OCI-LY7 (cell line): ENCODE results near the gene TUBGCP6. TPM values are rescaled to one million over a fixed set of nuclear protein-coding genes. Genes with fewer than 3 reads are reported as not detected.
A peak's percentile ranks its signal among the peaks of the same experiment; 100 is the strongest.

Source experiments
- BruUV-seq: library from RNA; stranded (reverse); fragments of 400-500 nt; replicated peaks from 2 replicates; lab custom pipeline; 2021; lab: Mats Ljungman, UMichigan
- CTCF ChIA-PET: fragments of 300-600 bp; sonication (Branson Sonifier 250); formaldehyde crosslinking; loops from one replicate; lab custom pipeline; 2022; ENCODE audit warnings: antibody characterized with exemption; ENCODE audit not compliant: unreplicated experiment; lab: Charles Lee
- POLR2A ChIA-PET: fragments of 300-600 bp; sonication (Branson Sonifier 250); formaldehyde crosslinking; loops from one replicate; lab custom pipeline; 2022; ENCODE audit warnings: antibody characterized with exemption; lab: Charles Lee
- DNase-seq: peaks from one replicate; pipeline ENCODE4 v3.0.0-alpha.2; 2015; ENCODE audit warnings: low spot score
- H2AFZ ChIP-seq: fragments of 200-600 bp; sonication (generic), shearing (Covaris generic); 2 replicates; pipeline ENCODE4 v1.6.1; 2014; ENCODE audit warnings: mild to moderate bottlenecking, antibody characterized with exemption, low read length, moderate library complexity
- H3K27ac ChIP-seq: fragments of 200-600 bp; sonication (generic); 2 replicates; pipeline ENCODE4 v1.5.1; 2014; ENCODE audit warnings: mixed run types, low read depth, mild to moderate bottlenecking, moderate library complexity, low read length, inconsistent platforms; ENCODE audit not compliant: poor library complexity, severe bottlenecking
- H3K36me3 ChIP-seq: fragments of 200-600 bp; sonication (generic); 2 replicates; pipeline ENCODE4 v1.6.1; 2014; ENCODE audit warnings: mild to moderate bottlenecking, antibody characterized with exemption, low read length, moderate library complexity, mixed read lengths; ENCODE audit not compliant: insufficient read depth
- H3K4me1 ChIP-seq: fragments of 200-600 bp; sonication (generic); 2 replicates; pipeline ENCODE4 v1.5.1; 2014; ENCODE audit warnings: mild to moderate bottlenecking, low read length; ENCODE audit not compliant: insufficient read depth, poor library complexity, severe bottlenecking
- H3K4me2 ChIP-seq: fragments of 200-600 bp; sonication (generic); 2 replicates; pipeline ENCODE4 v1.6.1; 2014; ENCODE audit warnings: mild to moderate bottlenecking, low read length
- H3K4me3 ChIP-seq: fragments of 200-600 bp; sonication (generic); 2 replicates; pipeline ENCODE4 v1.5.1; 2014; ENCODE audit warnings: mild to moderate bottlenecking, low read depth, low read length; ENCODE audit not compliant: poor library complexity, severe bottlenecking
- H3K79me2 ChIP-seq: fragments of 200-600 bp; sonication (generic); 2 replicates; pipeline ENCODE4 v1.6.1; 2016; ENCODE audit warnings: low read depth, mild to moderate bottlenecking, low read length, moderate library complexity, mixed read lengths; ENCODE audit not compliant: insufficient read depth
- H3K9me2 ChIP-seq: fragments of 200-600 bp; sonication (generic); 2 replicates; pipeline ENCODE4 v1.6.1; 2016; ENCODE audit warnings: mild to moderate bottlenecking, low read length, mixed read lengths; ENCODE audit not compliant: insufficient read depth
- H3K9me3 ChIP-seq: fragments of 200-600 bp; sonication (generic); 2 replicates; pipeline ENCODE4 v1.6.1; 2014; ENCODE audit warnings: mild to moderate bottlenecking, mixed run types, low read length, mixed read lengths
- H4K20me1 ChIP-seq: fragments of 200-600 bp; sonication (generic); 2 replicates; pipeline ENCODE4 v1.6.1; 2014; ENCODE audit warnings: mild to moderate bottlenecking, antibody characterized with exemption, low read length, moderate library complexity, mixed read lengths; ENCODE audit not compliant: insufficient read depth
- CTCF ChIP-seq: fragments of 200-600 bp; sonication (generic); conservative IDR thresholded peaks from 2 replicates; pipeline ENCODE4 v1.5.1; 2014; ENCODE audit warnings: mild to moderate bottlenecking, antibody characterized with exemption, low read length, moderate library complexity, mixed read lengths
- EZH2phosphoT487 ChIP-seq: fragments of 200-600 bp; sonication (generic); IDR thresholded peaks from 2 replicates; pipeline ENCODE4 v1.6.1; 2018; ENCODE audit warnings: low read depth, borderline replicate concordance, mild to moderate bottlenecking, mixed run types, antibody characterized with exemption, low read length, moderate library complexity, mixed read lengths
- intact Hi-C: fragments of 100-400 bp; cut with micrococcal nuclease; formaldehyde crosslinking; loops from one replicate; pipeline ENCODE4 v1.10.0; 2022; ENCODE audit not compliant: unreplicated experiment
- total RNA-seq, 2 experiments: library from RNA; depleted of rRNA in 1 of 2; stranded (reverse); fragments of >200 nt in 1 of 2; shearing (Covaris generic) in 1 of 2; gene quantifications; 2 replicates each; pipeline ENCODE4 v1.2.3, GENCODE V29; 2014 to 2022

Gene TUBGCP6
- total RNA-seq, 2 experiments from 2014 or later: 57.7 to 63.2 TPM

- ChIA-PET POLR2A (no interaction called here), CTCF (no interaction called here)
- Histone ChIP-seq H3K4me3 (peak within 1 kb of the TSS; percentile 47), H4K20me1 (no peaks in the 10 kb centered on the region), H3K9me2 (no peaks in the 10 kb centered on the region), H3K36me3 (no peaks in the 10 kb centered on the region), H3K9me3 (no peaks in the 10 kb centered on the region), H3K4me2 (no peak within 1 kb of the TSS), H2AFZ (no peak within 1 kb of the TSS), H3K27ac (no peak within 1 kb of the TSS), H3K4me1 (peaks cover 14% of the 10 kb centered on the region), H3K79me2 (no peaks in the 10 kb centered on the region)
- BruUV-seq: no TSS peak
- intact Hi-C loops: no loop called here
- TF ChIP-seq EZH2phosphoT487 (no peak), CTCF (no peak)
- no peak for DNase-seq
Measured at GRCh38 chr22:50170453-50171318, 74.1 kb downstream of the TUBGCP6 start, which contains the start of gene PANX2. Gene PANX2, plus strand, starts transcription at chr22:50170731. Its CDS starts 0 bp downstream, at chr22:50170731.

GRCh38 chr22:50169774-50170341 is 75.0 kb downstream of the TUBGCP6 start:
- Histone ChIP-seq H3K4me2 (no peak overlapping the region), H3K27ac (no peak overlapping the region), H3K4me3 (peak overlapping the region; percentile 47), H3K79me2 (no peaks in the 10 kb centered on the region), H3K9me3 (no peaks in the 10 kb centered on the region), H3K4me1 (peaks cover 14% of the 10 kb centered on the region), H3K36me3 (no peaks in the 10 kb centered on the region), H2AFZ (no peak overlapping the region), H4K20me1 (no peaks in the 10 kb centered on the region), H3K9me2 (no peaks in the 10 kb centered on the region)
- ChIA-PET CTCF (no interaction called here), POLR2A (no interaction called here)
- DNase-seq: no peak
- BruUV-seq: no TSS peak
- intact Hi-C loops: no loop called here
- no peak for TF ChIP-seq CTCF
- no peak for TF ChIP-seq EZH2phosphoT487
